Common myeloid progenitor, CD34-positive (primary cell): ENCODE measurements around the gene ZNF148.

Source experiments
- CTCF ChIA-PET: fragments of 350-600 bp; sonication (Branson Sonifier 250); formaldehyde crosslinking; loops from one replicate; lab custom pipeline; 2021; ENCODE audit warnings: antibody characterized with exemption; lab: Charles Lee
- POLR2A ChIA-PET: fragments of 350-600 bp; sonication (Branson Sonifier 250); formaldehyde crosslinking; loops from one replicate; lab custom pipeline; 2021; ENCODE audit warnings: antibody characterized with exemption; lab: Charles Lee
- DNase-seq, 3 donors: peaks; one replicate each; pipeline versions ENCODE4 v3.0.0 to v3.0.0-alpha.2; 2013
- H3K27ac ChIP-seq, 2 experiments: 1 replicate in 1 of 2; 2 replicates in 1 of 2; pipeline ENCODE4 v1.7.0; 2013; ENCODE audit warnings: inconsistent platforms in 2 of 2, low read length in 2 of 2, mild to moderate bottlenecking in 2 of 2, low read depth in 1 of 2, moderate library complexity in 1 of 2; ENCODE audit not compliant: severe bottlenecking in 2 of 2, insufficient read depth in 1 of 2, poor library complexity in 1 of 2
- H3K27me3 ChIP-seq, 5 experiments: replicated peaks in 2 of 5; 1 replicate in 3 of 5; 2 replicates in 2 of 5; pipeline versions ENCODE4 v1.6.1 to v1.7.0; 2013; ENCODE audit warnings: low read length in 4 of 5, mild to moderate bottlenecking in 2 of 5, moderate library complexity in 2 of 5, inconsistent platforms in 1 of 5; ENCODE audit not compliant: insufficient read depth in 5 of 5, control insufficient read depth in 4 of 5
- H3K36me3 ChIP-seq, 4 experiments: 1 replicate in 2 of 4; 2 replicates in 2 of 4; pipeline versions ENCODE4 v1.6.1 to v1.7.0; 2013; ENCODE audit warnings: low read length in 3 of 4, control low read depth in 1 of 4, mild to moderate bottlenecking in 1 of 4; ENCODE audit not compliant: control insufficient read depth in 4 of 4, insufficient read depth in 4 of 4
- H3K4me1 ChIP-seq, 4 experiments: 1 replicate in 3 of 4; 2 replicates in 1 of 4; pipeline versions ENCODE4 v1.6.1 to v1.7.1; 2013; ENCODE audit warnings: low read length in 3 of 4, mild to moderate bottlenecking in 3 of 4, control low read depth in 1 of 4, inconsistent platforms in 1 of 4, moderate library complexity in 1 of 4; ENCODE audit not compliant: control insufficient read depth in 4 of 4, insufficient read depth in 4 of 4; ENCODE audit errors: control extremely low read depth in 1 of 4
- H3K4me3 ChIP-seq, 7 experiments: 1 replicate in 4 of 7; 2 replicates in 3 of 7; pipeline versions ENCODE4 v1.5.1 to v1.7.0; 2013; ENCODE audit warnings: mild to moderate bottlenecking in 7 of 7, low read length in 6 of 7, moderate library complexity in 6 of 7, inconsistent platforms in 2 of 7, low read depth in 2 of 7, control low read depth in 1 of 7; ENCODE audit not compliant: insufficient read depth in 4 of 7, control insufficient read depth in 1 of 7; ENCODE audit errors: extremely low read depth in 1 of 7
- H3K9me3 ChIP-seq, 5 experiments: 1 replicate in 4 of 5; 2 replicates in 1 of 5; pipeline versions ENCODE4 v1.6.1 to v1.7.1; 2013; ENCODE audit warnings: low read length in 4 of 5, mild to moderate bottlenecking in 2 of 5, inconsistent platforms in 1 of 5, low read depth in 1 of 5, moderate library complexity in 1 of 5; ENCODE audit not compliant: control insufficient read depth in 4 of 5, insufficient read depth in 2 of 5; ENCODE audit errors: control extremely low read depth in 1 of 5
- WGBS: methylation state at CpG from one replicate; pipeline ENCODE4 v1.1.5; 2013; ENCODE audit not compliant: insufficient coverage; 5-methylcytosine and 5-hydroxymethylcytosine counted together

ZNF148 gene

GRCh38 chr3:125220727-125221429, 154.2 kb downstream of the ZNF148 start:
- Histone ChIP-seq H3K36me3 (no peaks in the 10 kb centered on the region), H3K27ac (no peak overlapping the region), H3K4me3 (no peak overlapping the region), H3K9me3 (no peaks in the 10 kb centered on the region), H3K4me1 (peaks cover 0 to 10% (median 0%) of the 10 kb centered on the region in 4 experiments), H3K27me3 (peaks cover 0 to 4% (median 0%) of the 10 kb centered on the region in 5 experiments)
- ChIA-PET CTCF (interaction anchor here (0.7 kb wide), 1 partner anchor 78 kb away, joined by 3 read pairs; no protein-coding TSS in a partner anchor), POLR2A (no interaction called here)
- WGBS, result 58% methylated on average over 5 of the region's 7 CpGs
- peak in 1 of 3 donors; percentile 11 for DNase-seq

- no peaks in the 10 kb centered on the region for H3K9me3 ChIP-seq
- H3K27me3 ChIP-seq, result peaks cover 0 to 5% (median 0%) of the 10 kb centered on the region in 5 experiments
- H3K4me3 ChIP-seq, result no peak overlapping the region
- DNase-seq, result no peak
- peaks cover 0 to 10% (median 0%) of the 10 kb centered on the region in 4 experiments for H3K4me1 ChIP-seq
- H3K27ac ChIP-seq, result no peak overlapping the region
- H3K36me3 ChIP-seq, result no peaks in the 10 kb centered on the region
- WGBS, result 100% methylated on average over 6 of the region's 10 CpGs
- ChIA-PET CTCF (no interaction called here), POLR2A (no interaction called here)
Observed at GRCh38 chr3:125220183-125220582, 154.9 kb downstream of the ZNF148 start.

GRCh38 chr3:125219261-125219701, 155.8 kb downstream of the ZNF148 start:
- POLR2A ChIA-PET, result no interaction called here
- 98% methylated on average over 6 of the region's 8 CpGs for WGBS
- Histone ChIP-seq H3K9me3 (no peaks in the 10 kb centered on the region), H3K4me3 (no peak overlapping the region), H3K27me3 (peaks cover 0 to 8% (median 0%) of the 10 kb centered on the region in 5 experiments), H3K4me1 (peaks cover 0 to 14% (median 0%) of the 10 kb centered on the region in 4 experiments), H3K36me3 (no peaks in the 10 kb centered on the region), H3K27ac (no peak overlapping the region)
- CTCF ChIA-PET, result no interaction called here
- DNase-seq, result no peak

- H3K27me3 ChIP-seq, result peaks cover 7 to 52% (median 18%) of the 10 kb centered on the region in 5 experiments
- POLR2A ChIA-PET, result interaction anchor here (0.6 kb wide), 1 partner anchor 58 kb away, joined by 3 read pairs; no protein-coding TSS in a partner anchor
- no peak overlapping the region for H3K27ac ChIP-seq
- H3K4me3 ChIP-seq, result no peak overlapping the region
- no peaks in the 10 kb centered on the region for H3K9me3 ChIP-seq
- H3K36me3 ChIP-seq, result no peaks in the 10 kb centered on the region
- H3K4me1 ChIP-seq, result peaks cover 0 to 17% (median 13%) of the 10 kb centered on the region in 4 experiments
- DNase-seq, result peak; percentile 40 to 83 (median 72)
- CTCF ChIA-PET, result no interaction called here
- 0% methylated on average over 1 of the region's 3 CpGs for WGBS
Observed at GRCh38 chr3:125214738-125215137, 160.4 kb downstream of the ZNF148 start.

- H3K9me3 ChIP-seq, result no peaks in the 10 kb centered on the region
- DNase-seq, result no peak
- POLR2A ChIA-PET, result no interaction called here
- H3K4me3 ChIP-seq, result no peak overlapping the region
- no peak overlapping the region for H3K27ac ChIP-seq
- peaks cover 0 to 17% (median 13%) of the 10 kb centered on the region in 4 experiments for H3K4me1 ChIP-seq
- 100% methylated on average over 6 of the region's 7 CpGs for WGBS
- H3K27me3 ChIP-seq, result peaks cover 7 to 58% (median 18%) of the 10 kb centered on the region in 5 experiments
- CTCF ChIA-PET, result no interaction called here
- H3K36me3 ChIP-seq, result no peaks in the 10 kb centered on the region
Observed at GRCh38 chr3:125213946-125214542, 161.1 kb downstream of the ZNF148 start.

GRCh38 chr3:125213364-125213755, 161.8 kb downstream of the ZNF148 start:
- DNase-seq, result no peak
- Histone ChIP-seq H3K36me3 (no peaks in the 10 kb centered on the region), H3K9me3 (no peaks in the 10 kb centered on the region), H3K27me3 (peaks cover 7 to 61% (median 18%) of the 10 kb centered on the region in 5 experiments), H3K4me1 (peaks cover 0 to 17% (median 13%) of the 10 kb centered on the region in 4 experiments), H3K27ac (no peak overlapping the region), H3K4me3 (no peak overlapping the region)
- ChIA-PET CTCF (no interaction called here), POLR2A (no interaction called here)
- 72% methylated on average over 4 of the region's 4 CpGs for WGBS
